WERI-Rb-1 (cell line): ENCODE measurements around the gene SNCA.

Experiments used
- DNase-seq: peaks from one replicate; pipeline ENCODE4 v3.0.0-alpha.2; 2020
- H3K27ac ChIP-seq: fragments of 250-450 bp; sonication (Bioruptor Pico); 2 replicates; pipeline ENCODE4 v1.5.1; 2020; ENCODE audit warnings: mild to moderate bottlenecking, moderate library complexity
- H3K27me3 ChIP-seq: fragments of 250-450 bp; sonication (Bioruptor Pico); 2 replicates; pipeline ENCODE4 v1.5.1; 2021; ENCODE audit warnings: mild to moderate bottlenecking, low read depth, moderate library complexity; ENCODE audit not compliant: insufficient read depth, severe bottlenecking
- H3K36me3 ChIP-seq: fragments of 250-450 bp; sonication (Bioruptor Pico); 2 replicates; pipeline ENCODE4 v1.5.1; 2020; ENCODE audit warnings: mild to moderate bottlenecking, moderate library complexity
- H3K4me3 ChIP-seq: 2 replicates; pipeline ENCODE4 v1.5.1; 2011; ENCODE audit warnings: low read depth, mild to moderate bottlenecking, control low read depth, low read length
- H3K9me3 ChIP-seq: fragments of 250-450 bp; sonication (Bioruptor Pico); 2 replicates; pipeline ENCODE4 v1.5.1; 2021; ENCODE audit warnings: mild to moderate bottlenecking, moderate library complexity; ENCODE audit not compliant: severe bottlenecking
- TF ChIP-seq, protein P1 (sequence below): IDR thresholded peaks from 2 replicates; pipeline ENCODE4 v1.5.1; 2011; ENCODE audit warnings: low read depth, mild to moderate bottlenecking, control low read depth, inconsistent platforms, low read length

SNCA gene

DNA sequence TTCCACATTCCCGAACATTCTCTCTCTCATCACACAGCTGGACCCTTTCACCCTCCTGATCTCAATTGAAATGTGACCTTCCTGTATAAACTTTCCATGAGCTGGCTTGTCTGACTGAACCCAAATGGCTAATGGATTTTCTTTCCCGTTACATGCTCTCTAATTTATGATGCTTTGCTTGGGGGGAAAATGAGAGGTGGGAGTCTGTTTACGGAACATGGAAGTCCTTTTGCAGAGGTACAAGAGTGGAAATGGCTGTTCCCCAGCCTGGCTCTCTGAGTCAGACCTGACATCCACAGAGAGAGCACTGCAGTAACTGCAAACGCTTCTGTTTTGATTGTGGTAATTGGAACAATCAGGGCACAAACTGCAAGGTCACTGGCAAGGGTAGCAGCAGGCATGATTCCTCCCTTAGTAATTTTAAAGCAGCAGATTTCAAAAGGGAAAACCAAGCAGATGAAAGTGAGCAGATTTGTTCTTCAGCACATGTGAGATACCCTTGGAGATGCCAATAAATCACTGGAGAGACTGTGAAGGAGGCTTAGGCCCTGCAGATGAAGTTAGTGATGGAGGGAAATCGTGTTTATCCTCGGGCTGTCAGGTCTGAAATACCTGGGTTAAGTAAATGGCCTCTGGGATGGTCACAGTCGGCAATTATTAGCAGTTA is 83.9 kb downstream of the SNCA start:
- Histone ChIP-seq H3K27me3 (no peaks in the 10 kb centered on the region), H3K27ac (peak overlapping the region; percentile 4; the same call in 1 of the 2 replicates), H3K9me3 (no peaks in the 10 kb centered on the region), H3K4me3 (no peak overlapping the region), H3K36me3 (no peaks in the 10 kb centered on the region)
- TF ChIP-seq, protein P1, sequence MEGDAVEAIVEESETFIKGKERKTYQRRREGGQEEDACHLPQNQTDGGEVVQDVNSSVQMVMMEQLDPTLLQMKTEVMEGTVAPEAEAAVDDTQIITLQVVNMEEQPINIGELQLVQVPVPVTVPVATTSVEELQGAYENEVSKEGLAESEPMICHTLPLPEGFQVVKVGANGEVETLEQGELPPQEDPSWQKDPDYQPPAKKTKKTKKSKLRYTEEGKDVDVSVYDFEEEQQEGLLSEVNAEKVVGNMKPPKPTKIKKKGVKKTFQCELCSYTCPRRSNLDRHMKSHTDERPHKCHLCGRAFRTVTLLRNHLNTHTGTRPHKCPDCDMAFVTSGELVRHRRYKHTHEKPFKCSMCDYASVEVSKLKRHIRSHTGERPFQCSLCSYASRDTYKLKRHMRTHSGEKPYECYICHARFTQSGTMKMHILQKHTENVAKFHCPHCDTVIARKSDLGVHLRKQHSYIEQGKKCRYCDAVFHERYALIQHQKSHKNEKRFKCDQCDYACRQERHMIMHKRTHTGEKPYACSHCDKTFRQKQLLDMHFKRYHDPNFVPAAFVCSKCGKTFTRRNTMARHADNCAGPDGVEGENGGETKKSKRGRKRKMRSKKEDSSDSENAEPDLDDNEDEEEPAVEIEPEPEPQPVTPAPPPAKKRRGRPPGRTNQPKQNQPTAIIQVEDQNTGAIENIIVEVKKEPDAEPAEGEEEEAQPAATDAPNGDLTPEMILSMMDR, result no peak
- peak; percentile 49 for DNase-seq

DNA sequence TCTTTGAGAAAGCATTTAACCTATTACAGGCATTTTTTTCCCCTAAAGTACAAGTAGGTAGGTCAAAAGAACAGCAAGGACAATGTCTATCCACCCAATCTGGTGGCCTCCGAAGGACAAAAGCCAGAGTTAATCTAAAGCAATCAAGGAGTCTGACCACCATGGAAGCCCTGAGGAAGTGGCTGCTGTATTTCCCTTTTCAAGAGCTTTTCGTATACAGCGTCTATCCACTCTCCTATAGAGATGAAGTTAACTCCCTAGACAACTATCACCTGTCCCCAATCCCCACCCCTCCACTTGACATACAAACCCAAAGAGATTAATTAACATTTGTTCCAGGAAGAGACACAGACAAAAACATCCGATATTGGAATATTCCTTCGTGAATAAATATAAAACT is 85.5 kb downstream of the SNCA start:
- no peak for DNase-seq
- H3K27me3 ChIP-seq, result no peaks in the 10 kb centered on the region
- no peaks in the 10 kb centered on the region for H3K9me3 ChIP-seq
- no peaks in the 10 kb centered on the region for H3K36me3 ChIP-seq
- H3K27ac ChIP-seq, result no peak overlapping the region
- no peak overlapping the region for H3K4me3 ChIP-seq
- TF ChIP-seq, protein P1, result no peak

DNA sequence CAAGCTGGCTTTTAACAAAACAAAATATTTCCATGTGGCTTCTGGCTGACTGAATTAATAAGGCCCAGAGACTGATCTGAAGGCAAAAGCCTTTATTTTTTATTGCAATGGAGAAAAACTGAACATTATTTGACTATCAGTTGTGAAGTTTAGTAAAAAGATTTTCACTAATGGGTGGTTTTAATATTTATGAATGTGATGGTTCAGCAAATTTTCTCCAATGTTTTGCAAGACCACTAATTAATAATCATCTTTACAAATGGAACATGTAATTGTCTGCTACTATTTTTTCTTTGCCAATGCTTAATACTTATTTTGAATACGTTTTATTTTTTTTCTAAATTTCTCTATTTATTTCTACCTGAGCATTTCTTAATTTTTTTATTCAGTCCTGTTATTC is 90.6 kb downstream of the SNCA start:
- H3K27me3 ChIP-seq, result no peaks in the 10 kb centered on the region
- TF ChIP-seq, protein P1, result no peak
- no peaks in the 10 kb centered on the region for H3K9me3 ChIP-seq
- H3K36me3 ChIP-seq, result no peaks in the 10 kb centered on the region
- no peak for DNase-seq
- no peak overlapping the region for H3K27ac ChIP-seq
- H3K4me3 ChIP-seq, result no peak overlapping the region

DNA sequence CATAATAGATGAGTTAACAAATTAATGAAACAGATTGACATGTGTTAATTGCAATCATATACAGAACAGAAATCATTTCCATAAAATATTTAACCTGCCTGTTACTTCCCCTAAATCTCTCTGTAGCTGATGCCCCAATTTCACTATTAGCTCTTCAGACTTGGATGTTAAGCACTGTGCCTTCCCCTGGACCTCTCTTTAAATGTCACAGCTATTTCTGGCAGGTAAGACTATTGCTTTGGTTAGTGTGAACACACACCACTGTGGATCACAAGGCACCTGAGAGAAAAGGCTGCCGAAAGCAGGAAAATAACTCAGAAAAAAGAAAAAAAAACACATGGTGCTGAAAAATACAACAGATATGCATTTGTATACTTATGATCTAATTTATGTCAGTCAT is 91.3 kb downstream of the SNCA start:
- H3K4me3 ChIP-seq, result no peak overlapping the region
- no peaks in the 10 kb centered on the region for H3K36me3 ChIP-seq
- DNase-seq, result no peak
- no peak overlapping the region for H3K27ac ChIP-seq
- H3K27me3 ChIP-seq, result no peaks in the 10 kb centered on the region
- TF ChIP-seq, protein P1, result no peak
- peaks cover 3% of the 10 kb centered on the region for H3K9me3 ChIP-seq

DNA sequence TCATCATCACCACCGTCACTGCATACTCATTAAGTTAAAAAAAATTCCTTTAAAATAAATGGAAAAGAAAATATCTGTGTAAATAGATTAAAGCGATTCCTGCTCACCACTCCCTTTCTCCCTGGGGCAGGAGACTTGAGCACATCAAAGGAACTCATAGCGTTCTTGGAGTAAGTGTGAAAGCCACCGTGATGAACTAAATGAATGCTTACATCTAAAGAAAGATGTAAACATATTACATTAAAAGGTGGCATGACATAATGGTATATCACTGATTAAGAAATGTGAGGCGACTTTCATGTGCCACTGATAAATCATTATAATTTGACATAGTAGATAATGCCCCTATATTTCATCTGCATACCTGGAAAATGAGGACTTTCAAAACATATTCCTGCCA is 92.0 kb downstream of the SNCA start:
- no peak overlapping the region for H3K27ac ChIP-seq
- H3K36me3 ChIP-seq, result no peaks in the 10 kb centered on the region
- H3K9me3 ChIP-seq, result peaks cover 3% of the 10 kb centered on the region
- H3K27me3 ChIP-seq, result no peaks in the 10 kb centered on the region
- TF ChIP-seq, protein P1, result no peak
- no peak for DNase-seq
- no peak overlapping the region for H3K4me3 ChIP-seq

DNA sequence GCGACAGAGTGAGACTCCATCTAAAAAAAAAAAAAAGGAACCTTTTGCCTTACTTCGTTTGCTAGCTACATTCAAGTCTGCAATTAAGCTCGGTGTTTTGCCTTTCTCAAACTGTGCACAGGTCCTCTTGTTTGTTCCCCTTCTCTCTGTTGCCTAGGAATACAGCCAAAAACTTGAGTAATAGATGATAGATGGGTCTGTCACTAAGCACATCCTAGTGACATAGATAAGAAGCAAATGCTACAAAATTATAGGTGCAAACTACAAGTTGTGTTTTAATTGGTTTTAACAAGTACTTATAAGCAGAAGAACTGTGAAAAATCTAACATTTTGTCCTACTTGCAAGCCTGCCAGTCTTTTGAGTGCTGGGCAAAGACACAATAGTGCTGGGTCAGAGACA is 95.2 kb downstream of the SNCA start:
- TF ChIP-seq, protein P1, result no peak
- H3K27me3 ChIP-seq, result no peaks in the 10 kb centered on the region

More for the DNA sequence above, 95.2 kb downstream of the SNCA start:
- peaks cover 3% of the 10 kb centered on the region for H3K9me3 ChIP-seq
- H3K4me3 ChIP-seq, result no peak overlapping the region
- no peak for DNase-seq
- H3K27ac ChIP-seq, result no peak overlapping the region
- H3K36me3 ChIP-seq, result no peaks in the 10 kb centered on the region
